GM18517 (cell line): ENCODE data around the gene MUSK.
"Not testable (repeated sequence)": the region's sequence is repeated elsewhere in the genome, so short reads cannot be mapped to it uniquely, and the experiment has no call there.

Experiments
- ATAC-seq: cut with Tn5 transposase; IDR thresholded peaks from one replicate; pipeline ENCODE4 v1.9.1; 2021; ENCODE audit warnings: mild to moderate bottlenecking, moderate library complexity; ENCODE audit not compliant: unreplicated experiment

The MUSK gene

GRCh38 chr9:110691002-110691549 is 22.5 kb downstream of the MUSK start:
- no peak for ATAC-seq

GRCh38 chr9:110695846-110696245 is 27.3 kb downstream of the MUSK start:
- ATAC-seq, result not testable (repeated sequence)

GRCh38 chr9:110700953-110701352 is 32.4 kb downstream of the MUSK start:
- no peak for ATAC-seq

GRCh38 chr9:110703669-110704068 is 35.1 kb downstream of the MUSK start:
- ATAC-seq, result no peak

GRCh38 chr9:110707419-110707818 is 38.8 kb downstream of the MUSK start:
- no peak for ATAC-seq

GRCh38 chr9:110710420-110710819 is 41.8 kb downstream of the MUSK start:
- ATAC-seq, result no peak

GRCh38 chr9:110712955-110713354 is 44.4 kb downstream of the MUSK start:
- no peak for ATAC-seq

GRCh38 chr9:110714314-110714713 is 45.7 kb downstream of the MUSK start:
- no peak for ATAC-seq

- no peak for ATAC-seq
These were observed 59.5 kb downstream of the MUSK start for GRCh38 chr9:110728058-110728457.

GRCh38 chr9:110729641-110730040 is 61.0 kb downstream of the MUSK start:
- ATAC-seq, result no peak

GRCh38 chr9:110731437-110732028 is 62.9 kb downstream of the MUSK start:
- ATAC-seq, result no peak

GRCh38 chr9:110738982-110739381 is 70.4 kb downstream of the MUSK start:
- no peak for ATAC-seq

GRCh38 chr9:110742741-110743371 is 74.3 kb downstream of the MUSK start:
- ATAC-seq, result no peak

GRCh38 chr9:110744715-110745384 is 76.3 kb downstream of the MUSK start:
- ATAC-seq, result no peak

- no peak for ATAC-seq
These were observed 77.1 kb downstream of the MUSK start for GRCh38 chr9:110745676-110746075.

GRCh38 chr9:110746211-110746930 is 77.8 kb downstream of the MUSK start:
- ATAC-seq, result no peak

GRCh38 chr9:110748251-110748893 is 79.8 kb downstream of the MUSK start:
- no peak for ATAC-seq

GRCh38 chr9:110750272-110750671 is 81.7 kb downstream of the MUSK start:
- no peak for ATAC-seq

GRCh38 chr9:110751971-110752370 is 83.4 kb downstream of the MUSK start:
- ATAC-seq, result no peak

GRCh38 chr9:110752766-110753165 is 84.2 kb downstream of the MUSK start:
- ATAC-seq, result no peak

- ATAC-seq, result no peak
These were observed 85.2 kb downstream of the MUSK start for GRCh38 chr9:110753731-110754231.
